MV-4-11 (cell line): ENCODE measurements around the gene APAF1.
"Not testable (repeated sequence)": the region's sequence is repeated elsewhere in the genome, so short reads cannot be mapped to it uniquely, and the experiment has no call there.

ENCODE experiments used
- DNase-seq: peaks from one replicate; lab custom pipeline; 2025; lab: John Stamatoyannopoulos, UW

Gene APAF1

DNA sequence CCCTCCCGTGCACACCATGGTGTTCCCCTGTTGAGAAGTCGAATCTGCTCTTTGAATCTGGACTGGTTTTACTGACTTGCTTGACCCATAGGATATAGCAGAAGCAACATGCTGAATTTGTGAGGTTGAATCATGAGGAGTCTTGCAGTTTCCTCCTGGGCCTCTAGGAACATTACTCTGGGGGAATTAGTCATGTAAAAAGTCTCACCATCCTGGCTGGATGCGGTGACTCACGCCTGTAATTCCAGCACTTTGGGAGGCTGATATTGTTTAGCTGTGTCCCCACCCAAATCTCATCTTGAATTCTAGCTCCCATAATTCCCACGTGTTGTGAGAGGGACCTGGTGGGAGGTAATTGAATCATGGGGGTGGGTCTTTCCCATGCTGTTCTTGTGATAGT is 110.8 kb downstream of the APAF1 start:
- DNase-seq, result not testable (repeated sequence)

DNA sequence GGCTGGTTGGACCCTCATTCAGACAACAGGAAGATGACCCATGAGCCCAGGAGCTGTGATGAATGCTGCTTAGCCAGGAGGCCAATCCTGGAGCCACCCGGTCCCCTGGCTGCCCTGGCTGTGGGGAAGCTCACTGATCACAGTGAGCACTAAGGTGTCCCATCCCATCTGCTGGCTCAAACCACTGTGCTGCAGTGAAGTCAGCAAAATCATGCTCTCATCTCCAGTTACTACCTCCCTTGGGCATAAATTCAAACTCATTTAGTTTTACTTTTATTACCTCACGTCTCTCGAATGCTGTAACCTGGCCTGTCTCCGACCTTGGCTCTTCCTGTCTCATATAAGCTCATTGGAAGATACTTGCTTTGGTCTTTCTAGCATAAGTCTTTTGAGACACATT is 112.4 kb downstream of the APAF1 start:
- DNase-seq, result no peak

DNA sequence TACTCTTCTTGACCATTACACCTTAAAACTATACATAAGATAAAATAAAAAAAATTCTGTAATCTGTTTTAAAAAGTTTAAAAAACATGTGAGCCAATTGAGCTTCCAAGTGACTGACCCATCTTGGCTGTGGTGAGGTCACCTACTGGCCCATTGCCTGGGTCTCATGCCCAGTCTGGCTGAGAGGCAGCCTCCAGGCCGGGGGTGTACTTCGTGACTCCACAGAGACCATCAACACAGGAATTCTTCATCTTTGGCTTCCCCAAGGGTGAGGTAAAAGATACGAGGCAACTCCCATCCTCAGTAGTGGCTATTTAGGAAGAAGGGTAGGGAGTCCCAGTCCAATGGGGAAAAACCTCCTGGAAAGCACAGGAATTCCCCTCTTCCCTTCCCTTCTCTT is 113.2 kb downstream of the APAF1 start:
- no peak for DNase-seq

DNA sequence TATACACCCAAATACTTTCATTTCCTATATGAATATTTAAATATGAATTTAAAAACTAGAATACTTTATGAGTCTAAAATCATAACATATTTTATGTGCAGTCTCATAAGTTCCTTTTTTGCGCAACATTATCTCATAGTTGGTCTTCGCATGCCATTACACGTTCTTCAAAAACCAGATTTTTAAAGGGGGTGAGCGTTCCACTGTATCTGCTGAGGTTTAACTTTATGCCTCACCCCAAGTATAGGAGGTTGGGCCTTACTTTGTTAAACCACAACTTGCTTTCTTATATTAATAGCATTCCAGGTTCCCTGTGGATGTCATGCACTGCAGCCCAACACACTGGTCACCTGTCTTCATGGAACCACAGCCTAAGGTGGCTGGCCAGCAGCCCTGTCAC is 118.6 kb downstream of the APAF1 start:
- no peak for DNase-seq

DNA sequence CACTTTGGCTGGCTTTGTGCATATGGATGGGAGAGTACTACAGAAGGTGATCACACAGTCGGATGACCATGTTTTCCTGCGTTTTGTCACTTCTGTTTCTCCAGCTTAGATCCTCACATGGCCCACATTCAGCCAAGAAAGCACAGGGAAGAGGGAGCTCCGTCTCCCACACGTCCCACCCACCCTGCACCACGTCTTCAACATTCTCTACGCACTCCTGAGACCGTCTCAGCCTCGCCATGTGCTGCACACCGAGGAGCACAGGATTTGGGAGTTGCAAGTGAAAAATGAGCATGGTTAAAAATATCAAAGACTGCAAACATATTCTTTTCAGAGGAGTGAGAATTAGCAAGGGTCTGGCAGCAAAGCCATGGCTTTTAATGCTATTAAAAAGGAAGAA is 122.2 kb downstream of the APAF1 start:
- no peak for DNase-seq

DNA sequence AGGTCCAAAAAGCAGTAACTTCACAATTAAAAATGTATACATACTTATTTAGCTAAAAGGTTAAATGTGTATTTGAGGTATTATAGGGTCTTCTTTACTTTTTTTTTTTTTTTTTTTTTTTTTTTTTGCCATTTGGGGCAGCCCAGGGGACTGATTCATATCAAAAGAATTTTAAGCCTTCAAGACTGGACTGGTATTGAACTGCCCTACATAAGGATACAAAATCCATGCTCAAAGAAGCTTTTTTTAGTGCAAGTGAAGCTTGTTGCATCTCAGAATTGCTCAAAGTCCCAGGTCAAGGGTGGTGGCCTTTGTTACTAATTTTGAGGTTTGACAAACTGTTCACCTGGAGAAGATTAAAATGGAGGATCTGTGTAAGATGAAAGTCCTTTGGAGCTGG is 124.0 kb downstream of the APAF1 start:
- DNase-seq, result no peak

DNA sequence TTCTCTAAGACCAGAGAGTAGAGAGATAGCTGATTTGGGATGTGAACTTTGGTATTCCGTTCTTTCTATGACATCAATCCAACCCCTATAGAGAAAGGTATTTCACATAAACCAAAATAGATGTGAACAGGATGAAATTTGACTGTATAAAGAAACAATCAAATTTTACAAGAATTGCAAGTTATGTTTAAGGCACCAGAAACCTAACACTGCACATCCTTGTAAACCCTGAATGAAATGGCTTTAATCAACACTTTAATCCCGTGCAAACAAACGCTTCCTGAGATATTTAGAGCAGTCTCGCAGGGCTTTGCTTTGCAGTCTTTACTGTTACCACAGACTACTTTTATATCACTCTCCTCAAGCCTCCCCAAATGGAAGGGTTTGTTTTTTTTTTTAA is 125.1 kb downstream of the APAF1 start:
- no peak for DNase-seq

DNA sequence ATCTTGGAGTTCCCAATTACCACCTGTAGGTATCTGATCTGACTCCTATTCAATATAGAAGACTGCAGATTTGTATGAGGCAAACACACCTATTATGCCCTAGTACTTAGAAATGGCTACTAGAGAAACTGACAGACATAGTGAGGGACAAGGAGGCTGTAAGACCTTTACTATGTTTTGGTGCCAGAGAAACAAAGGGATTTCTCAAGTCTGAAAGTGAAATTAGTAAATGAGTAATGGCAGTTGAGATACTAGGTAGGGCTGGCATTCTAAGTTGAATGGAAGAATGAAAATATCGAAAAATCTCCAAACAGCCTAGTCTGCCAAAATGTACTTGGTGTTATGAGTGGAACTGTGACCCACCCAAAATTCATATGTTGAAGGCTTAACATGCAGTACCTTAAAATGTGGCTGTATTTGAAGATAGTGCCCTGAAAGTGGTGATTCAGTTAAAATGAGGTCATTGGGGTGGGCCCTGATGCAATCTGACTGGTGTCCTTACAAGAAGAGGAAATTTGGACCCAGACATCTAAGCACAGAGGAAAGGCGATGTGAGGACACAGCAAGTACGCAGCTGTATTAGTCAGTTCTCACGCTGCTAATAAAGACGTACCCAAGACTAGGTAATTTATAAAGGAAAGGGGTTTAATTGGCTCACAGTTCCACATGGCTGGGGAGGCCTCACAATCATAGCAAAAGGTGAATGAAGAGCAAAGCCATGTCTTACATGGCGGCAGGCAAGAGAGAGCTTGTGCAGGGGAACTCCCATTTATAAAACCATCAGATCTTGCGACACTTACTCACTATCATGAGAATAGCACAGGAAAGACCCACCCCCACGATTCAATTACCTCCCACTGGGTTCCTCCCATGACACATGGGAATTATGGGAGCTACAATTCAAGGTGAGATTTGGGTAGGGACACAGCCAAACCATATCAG is 127.0 kb downstream of the APAF1 start:
- DNase-seq, result no peak

DNA sequence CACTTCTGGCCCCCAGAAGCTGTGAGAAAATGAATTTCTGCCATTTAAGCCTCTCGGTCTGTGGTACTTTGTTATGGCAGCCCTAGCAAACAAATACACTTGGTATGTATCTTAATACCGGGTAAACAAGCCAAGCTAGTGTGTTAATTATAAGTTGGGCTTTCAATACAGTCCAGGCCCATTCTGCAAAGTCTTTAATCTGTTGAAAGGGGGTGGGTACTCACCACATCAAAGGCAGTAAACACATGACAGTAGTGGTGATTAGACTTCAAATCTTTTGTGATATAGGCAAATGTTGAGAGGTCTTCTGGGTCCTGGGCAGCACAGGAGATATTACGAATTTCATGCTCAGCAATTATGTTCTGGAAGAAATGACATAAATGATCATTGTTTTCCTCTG is 127.7 kb downstream of the APAF1 start:
- no peak for DNase-seq

DNA sequence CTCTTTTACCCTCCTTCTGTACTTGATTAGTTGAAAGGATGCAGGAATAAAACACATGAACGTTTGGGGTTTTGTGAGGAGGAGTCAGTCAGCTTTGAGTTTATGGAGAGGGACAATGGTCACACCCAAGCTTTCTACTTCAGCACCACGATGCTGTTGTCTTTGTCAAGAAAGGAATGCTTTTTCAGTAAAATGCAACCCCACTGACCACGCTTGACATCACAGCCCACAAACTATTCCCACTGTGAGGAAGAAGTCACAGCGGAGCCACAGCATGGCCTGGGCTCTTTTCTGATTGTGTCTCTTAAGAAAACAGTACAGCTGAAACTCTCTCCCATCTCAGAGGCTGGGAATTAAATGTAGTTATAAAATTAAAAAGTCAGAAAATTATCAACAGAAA is 135.2 kb downstream of the APAF1 start:
- no peak for DNase-seq

DNA sequence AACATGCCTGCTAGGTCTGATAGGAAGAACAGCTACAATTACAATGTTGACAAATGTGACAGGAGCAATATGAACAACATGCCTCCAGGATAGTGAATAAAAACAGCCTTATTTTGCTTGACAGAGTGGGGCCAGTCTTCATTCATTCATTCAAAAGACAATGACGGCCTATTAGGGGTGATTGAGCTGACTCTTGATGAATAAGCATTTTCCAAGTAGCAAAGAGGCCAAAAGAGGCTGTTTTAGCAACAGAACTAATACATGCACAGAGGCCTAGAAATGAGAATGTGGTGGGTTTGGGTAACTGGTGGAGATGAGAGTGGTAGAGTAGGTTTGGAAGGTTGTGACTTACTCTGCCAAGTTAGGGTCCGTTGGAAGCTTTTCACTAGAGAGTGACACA is 138.3 kb downstream of the APAF1 start:
- DNase-seq, result no peak
